GM21529 (cell line): Measurements from ENCODE around the gene CALM1.
"Not testable (repeated sequence)": the region's sequence is repeated elsewhere in the genome, so short reads cannot be mapped to it uniquely, and the experiment has no call there.

Source experiments
- ATAC-seq: cut with Tn5 transposase; IDR thresholded peaks from one replicate; pipeline ENCODE4 v1.9.1; 2021; ENCODE audit not compliant: unreplicated experiment

Gene CALM1

DNA sequence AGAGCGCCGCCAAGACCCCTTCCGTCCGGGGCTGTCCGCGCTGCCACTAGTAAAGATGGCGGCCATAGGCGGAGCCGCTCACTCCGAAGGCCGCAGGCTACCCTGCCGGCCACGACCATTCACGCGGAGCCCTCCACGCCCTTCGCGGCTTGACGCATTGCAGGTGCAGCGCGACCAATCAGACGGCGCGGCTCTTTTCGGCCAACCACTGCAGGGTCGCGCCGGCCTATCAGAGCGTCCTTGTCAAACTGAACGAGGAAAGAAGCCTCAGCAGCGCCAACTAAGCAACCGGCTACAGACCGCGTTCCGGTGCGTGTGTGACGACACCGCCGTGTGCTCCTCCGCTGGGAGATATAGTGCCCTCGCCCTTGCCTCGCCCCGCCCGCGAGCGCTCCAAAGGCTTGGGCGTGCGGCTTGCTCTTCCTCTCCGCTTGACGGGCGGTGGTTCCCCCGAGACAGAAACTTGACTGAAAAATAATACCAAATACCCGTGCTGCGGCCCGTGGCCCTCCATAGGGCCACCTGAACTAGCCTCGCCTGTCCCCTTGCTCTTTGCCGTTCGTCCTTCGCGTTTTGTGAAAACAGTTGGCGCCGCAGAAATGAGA is 13.6 kb upstream of the CALM1 start:
- ATAC-seq, result peak; percentile 94

DNA sequence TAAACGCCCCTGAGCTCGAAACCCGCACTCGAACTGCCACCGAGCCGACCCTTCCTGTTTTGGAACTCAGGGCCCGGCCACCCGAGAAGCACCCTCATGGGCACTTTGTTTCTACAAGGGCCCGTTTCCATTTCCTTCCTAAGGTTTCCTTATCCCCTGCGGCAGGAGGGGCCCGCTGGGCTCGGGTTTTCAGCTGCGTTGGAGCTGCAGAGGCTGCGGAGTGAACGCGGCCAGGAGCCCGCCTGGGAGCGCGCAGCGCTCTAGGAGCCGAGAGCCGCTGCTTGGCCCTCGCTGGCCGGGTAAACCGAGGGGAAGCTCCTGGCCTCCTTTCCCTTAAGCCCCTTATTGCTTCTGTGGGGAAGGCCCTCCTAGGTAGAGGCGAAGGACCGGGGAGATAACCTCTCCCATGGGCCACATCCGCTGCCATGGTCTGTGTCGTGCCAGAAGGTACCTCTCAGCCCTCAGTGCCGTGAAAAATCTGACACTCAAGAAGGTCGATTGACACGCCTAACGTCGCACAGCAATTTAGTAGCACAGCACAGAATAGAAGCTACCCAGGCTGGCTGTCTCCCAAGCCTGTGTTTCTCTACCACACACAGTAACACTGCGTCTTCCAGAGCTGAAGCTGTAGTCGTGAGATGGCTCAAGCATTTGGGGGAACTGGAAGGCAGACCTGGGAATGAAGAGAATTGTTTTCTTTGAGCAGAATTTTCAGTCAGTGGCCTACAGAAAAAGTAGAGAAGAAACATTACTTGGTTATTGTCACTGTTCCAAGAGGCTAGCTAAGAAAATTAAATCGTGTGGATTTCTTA is 12.9 kb upstream of the CALM1 start:
- peak; percentile 8 for ATAC-seq

DNA sequence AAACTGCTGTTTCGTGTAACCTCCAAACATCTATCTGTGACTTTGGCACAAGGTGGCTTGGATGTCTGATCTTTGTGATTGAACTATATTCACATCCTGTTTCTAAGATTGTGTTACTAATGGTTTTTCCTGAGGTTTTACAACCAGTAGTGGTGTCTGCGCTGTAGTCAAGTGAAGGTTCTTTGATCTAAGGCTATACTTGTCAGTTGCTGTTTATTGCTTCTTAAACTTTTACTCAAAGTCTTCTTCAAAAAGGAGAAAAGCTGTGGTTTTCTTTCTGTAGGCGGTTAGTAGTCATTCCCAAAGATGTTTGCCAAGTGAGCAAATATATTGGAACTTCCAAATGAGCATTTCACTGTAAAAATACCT is 12.3 kb upstream of the CALM1 start:
- ATAC-seq, result no peak

DNA sequence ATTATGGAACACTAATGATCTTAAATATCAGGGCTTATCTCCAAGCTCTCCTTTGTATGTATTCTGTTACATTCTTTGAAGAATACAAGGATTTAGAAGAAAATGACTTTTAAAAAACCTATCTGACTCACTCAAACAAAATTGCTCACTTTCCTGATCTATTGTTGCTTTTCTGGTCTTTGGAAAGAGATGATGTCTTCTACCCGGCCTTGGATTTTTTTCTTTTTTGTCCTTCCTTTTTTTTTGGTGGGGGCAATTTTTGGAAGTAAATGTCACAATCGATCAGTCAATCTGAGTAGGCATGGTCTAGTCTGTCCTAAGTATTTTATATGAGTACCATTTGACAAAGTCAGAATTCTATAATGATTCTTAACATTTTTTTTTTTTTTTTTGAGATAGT is 10.5 kb upstream of the CALM1 start:
- no peak for ATAC-seq

DNA sequence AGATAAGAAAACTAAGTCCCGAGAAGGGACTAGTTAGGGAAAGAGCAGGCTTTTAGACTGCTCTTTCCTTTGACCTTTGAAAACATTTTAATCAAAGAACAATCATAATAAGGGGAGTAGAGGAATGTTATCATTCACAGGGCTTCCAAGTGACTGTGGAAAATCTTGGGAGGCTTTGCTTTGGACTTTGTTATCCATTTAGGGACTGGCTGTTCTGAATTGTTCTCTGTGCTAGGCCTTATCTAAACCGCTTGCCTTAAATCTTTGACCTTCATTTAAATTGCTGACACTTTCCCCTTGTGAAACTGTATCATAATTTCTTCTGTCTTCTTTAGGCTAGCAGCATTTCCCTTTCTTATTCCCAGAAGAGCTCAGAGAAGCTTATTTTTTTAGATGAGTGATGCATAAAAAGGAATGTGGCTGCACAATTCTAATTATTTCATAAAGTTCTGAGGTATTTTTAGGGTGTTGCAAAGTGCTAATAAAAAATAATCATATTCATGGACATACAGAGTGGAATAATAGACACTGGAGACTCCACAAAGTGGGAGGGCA is 9.5 kb upstream of the CALM1 start:
- ATAC-seq, result no peak

DNA sequence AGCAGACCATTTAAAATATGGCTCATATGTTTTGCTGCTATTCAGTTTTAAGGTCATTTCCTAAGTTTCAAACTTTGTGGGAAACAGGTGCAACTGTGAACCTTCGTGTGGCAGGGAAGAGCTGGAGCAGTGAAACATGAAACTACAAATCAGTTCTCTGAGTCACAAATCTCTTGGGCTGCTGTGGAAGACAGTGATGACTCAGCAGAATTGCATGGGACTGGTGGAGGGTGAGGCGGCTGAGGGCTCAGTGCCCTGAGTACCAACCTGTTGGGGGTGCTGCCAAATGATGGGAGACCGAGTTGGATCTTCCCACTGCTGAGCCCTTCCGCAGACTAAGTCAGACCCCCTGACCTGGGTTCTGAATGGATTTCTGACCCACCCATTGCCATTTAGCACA is 8.4 kb upstream of the CALM1 start:
- ATAC-seq, result no peak

DNA sequence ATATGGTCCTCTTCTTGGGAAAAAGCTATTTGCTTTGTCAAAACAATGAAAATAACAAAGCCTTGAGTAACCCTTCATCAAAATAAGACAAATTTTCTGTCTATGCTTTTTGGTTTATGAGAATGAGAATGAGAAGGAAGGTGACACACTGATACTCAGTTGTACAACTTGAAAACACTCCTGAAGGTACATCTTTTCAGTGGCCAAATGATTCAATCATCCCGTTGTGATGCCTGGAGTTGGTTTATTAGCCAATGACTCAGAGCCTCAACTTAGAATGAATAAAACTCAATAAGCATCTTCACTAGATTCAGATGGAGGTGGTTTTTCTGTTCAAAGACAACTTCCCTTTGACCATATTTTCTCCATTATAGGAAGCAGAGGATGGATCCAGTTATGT is 7.8 kb upstream of the CALM1 start:
- ATAC-seq, result no peak

DNA sequence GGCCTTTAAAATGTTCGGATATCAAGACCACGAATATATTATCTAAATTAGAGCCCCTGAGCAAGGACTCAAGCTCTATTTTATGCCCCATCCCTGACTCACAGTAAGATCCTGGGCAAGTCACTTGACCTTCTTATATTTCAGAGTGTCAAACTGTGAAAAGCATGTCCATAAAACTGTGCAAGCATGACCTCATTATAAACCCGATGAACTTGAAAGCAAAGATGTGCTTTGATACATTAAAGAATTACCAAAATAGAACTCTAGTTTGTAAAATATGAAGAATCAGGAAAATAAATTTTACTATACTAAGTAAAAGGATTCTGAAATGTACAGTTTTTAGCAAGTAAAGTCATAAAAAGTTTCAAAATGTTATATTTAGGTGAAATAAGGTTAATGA is 2.9 kb upstream of the CALM1 start:
- ATAC-seq, result no peak

DNA sequence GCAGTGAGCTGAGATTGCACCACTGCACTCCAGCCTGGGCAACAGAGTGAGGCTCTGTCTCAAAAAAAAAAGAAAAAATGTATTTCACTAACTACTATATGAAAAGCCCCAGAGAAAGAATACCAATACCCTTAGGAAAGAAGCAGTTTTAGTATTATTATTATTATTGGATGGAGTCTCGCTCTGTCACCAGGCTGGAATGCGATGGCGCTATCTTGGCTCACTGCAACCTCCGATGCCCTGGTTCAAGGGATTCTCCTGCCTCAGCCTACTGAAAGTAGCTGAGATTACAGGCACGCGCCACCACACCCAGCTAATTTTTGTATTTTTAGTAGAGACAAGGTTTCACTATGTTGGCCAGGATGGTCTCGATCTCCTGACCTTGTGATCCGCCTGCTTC is 2.0 kb upstream of the CALM1 start:
- ATAC-seq, result not testable (repeated sequence)

DNA sequence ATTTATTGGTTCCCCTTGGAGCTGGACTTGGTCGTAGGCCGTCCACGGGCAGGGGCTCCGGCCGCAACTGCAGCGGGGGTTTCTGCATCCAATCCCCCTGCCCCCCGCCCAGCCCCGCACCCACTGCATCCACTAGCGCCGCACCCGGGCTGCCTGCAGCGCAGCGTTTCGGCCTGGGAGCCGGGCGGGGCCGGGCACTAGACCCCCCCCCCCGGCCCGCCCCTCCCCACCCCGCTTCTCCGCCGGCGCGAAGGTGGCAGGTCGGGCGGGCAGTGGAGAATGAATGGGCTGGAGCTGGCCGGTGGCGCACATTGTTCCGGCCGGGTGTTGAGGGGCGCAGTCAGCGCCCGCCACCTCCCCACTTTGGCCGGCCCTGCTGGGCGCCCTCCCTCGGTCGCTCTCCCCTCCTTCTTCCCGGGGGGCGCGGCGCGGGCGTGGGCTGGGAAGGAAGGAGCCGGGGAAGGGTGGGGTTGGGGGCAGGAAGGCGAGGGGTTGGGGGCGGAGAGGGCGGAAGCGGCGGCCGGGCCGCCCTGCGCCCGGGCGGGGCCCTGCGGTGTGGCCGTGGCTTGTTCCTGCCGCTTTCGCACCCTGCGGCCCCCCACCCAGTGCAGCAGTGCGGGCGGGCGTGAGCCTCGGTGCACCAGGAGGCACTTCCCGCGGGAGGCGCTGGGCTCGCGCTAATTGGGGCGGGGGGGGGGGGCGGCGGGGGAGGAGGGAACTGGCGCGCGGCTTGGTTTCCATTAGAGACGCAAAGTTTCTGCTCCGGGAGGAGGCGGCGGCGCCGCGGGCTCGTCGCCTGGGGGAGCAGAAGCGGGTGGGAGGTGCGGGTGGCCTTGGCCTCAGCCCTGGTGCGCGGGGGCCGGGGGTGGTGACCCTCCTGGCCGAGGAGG is 841 bp downstream of the CALM1 start:
- ATAC-seq, result peak; percentile 29

DNA sequence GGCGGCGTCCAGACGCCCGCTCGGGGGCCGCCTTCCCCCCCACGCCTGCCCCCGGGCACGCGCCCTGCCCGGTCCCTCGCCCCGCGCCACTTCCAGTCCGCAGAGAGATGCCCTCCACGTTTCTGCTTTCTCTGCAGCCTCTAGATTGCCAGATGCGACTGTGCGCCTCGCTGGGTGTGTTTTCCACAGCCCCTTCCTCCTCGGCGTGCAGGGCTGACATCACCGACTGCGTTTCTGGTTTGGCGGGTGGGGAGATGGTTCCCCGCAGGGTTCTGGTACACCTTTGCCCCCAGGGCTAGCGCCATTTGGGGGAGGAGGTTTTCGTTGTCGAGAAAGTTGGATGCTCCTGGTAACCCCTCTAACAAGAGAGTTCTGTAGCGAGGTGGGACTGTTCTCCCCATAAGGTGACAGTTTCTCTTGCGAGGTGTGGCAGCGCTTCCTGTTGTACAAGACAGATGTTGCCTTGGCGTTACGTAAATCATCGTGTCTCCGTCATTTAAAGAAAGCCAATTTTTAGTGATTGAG is 1.5 kb downstream of the CALM1 start:
- ATAC-seq, result peak; percentile 17

DNA sequence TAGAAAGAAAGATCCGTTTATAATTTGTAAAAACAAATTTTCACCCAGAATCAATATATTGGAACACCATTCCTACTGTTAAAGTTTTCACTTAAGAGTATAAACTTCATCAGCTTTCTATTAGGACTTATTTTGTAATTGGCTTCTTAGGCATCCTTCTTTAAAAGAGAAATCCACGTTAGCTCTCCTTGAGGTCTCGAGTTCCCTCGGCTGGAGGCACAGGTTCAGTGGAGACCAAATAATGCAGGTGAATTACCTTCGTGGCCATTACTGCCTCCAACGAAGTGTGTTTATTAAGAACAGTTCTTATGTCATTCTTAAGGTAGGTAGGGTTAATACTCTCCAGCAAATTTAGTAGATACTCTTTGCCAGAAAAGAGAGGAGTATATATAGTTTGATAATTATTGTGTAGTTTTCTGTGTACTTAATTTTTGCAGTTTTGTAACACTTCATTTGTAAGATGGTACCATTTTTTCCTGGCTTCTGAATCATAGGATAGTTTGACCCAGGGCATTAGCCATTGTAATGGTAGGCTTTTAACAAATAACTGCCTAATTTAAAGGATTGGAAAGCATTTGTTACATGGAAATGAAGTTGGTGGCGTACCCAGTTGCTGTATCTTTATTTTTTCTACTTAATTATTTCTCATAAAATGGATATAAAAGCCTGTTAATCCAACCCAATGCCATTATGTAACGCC is 2.2 kb downstream of the CALM1 start:
- no peak for ATAC-seq

DNA sequence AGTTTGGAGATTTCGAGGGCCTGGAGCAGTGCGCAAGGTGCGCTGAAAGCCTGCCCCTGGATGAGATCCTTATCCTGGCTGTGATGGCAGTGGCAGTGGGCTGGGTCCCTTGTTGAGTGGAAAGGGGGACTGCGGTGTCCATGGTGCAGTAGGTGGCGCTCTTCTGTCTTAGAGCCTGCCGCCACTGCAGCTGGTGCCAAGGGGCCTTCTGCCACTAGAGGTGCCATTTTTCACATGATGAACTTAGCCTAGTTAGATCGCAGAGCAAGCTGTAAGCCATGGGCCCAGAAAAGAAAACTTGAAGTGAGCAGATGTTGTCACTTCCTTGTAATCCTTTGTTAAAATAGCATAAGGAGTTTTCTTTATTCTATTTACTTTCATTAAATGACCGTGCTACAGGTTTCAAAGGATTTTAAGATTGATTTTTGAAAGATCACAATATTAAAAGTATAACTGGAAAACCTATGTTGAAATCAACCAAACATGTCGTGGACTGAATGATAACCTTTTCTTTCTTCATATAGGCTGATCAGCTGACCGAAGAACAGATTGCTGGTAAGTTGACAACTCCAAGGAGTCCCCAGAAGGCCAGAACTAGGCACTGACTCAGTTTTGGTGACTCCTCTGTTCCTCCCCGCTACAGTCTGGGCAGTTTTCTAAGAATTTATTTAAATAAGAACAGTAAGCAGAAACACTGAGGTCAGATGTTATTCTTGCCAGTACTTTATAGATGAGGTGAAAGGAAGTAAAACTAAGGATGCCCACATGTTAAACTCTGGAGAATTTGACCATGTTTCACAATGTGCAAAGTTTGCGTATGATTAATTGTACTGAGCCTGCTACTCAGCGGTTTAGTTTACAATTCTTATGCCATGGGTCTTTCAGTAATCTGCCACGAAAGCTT is 3.0 kb downstream of the CALM1 start:
- peak; percentile 54 for ATAC-seq

DNA sequence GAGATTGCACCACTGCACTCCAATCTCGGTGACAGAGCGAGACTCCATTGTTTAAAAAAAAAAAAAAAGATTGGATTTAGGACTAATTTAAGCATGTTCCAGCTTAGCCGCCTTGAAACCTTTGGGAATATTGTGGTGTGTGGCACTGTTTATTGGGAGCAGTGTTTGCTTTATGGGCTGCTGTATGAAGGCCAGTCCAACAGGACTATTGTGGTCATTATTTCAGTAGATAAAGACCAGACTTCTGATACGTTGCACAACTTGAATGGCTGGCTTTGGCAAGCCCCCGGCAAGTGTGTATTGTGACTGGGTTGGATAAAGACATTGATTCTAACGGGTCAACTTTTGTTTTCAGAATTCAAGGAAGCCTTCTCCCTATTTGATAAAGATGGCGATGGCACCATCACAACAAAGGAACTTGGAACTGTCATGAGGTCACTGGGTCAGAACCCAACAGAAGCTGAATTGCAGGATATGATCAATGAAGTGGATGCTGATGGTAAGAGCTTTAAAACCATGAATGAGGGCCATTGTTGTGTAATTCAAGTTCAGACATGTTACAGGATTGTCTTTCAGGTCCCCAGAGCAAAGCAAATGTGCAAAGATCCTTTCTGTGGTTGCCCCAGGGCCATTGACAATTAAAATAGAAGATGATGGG is 4.2 kb downstream of the CALM1 start:
- ATAC-seq, result no peak

DNA sequence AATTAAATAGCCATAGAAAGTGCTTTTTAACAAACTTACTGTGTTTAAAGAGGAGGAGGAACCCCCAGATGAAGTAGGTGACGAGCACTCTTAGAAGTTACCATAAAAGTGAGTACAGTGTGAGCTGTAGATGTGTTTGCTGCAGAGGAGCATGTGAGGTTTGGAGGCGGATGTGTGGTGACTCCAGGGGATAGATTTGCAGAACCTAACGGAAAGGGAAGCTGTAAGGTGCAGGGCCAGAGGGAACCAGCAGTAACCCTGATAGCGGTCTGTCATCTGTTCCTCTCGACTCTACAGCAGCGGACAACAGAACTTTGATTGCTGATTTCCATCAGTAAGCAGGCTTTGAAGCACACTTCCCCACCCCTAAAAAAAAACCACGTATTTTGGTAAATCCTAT is 5.2 kb downstream of the CALM1 start:
- ATAC-seq, result no peak

DNA sequence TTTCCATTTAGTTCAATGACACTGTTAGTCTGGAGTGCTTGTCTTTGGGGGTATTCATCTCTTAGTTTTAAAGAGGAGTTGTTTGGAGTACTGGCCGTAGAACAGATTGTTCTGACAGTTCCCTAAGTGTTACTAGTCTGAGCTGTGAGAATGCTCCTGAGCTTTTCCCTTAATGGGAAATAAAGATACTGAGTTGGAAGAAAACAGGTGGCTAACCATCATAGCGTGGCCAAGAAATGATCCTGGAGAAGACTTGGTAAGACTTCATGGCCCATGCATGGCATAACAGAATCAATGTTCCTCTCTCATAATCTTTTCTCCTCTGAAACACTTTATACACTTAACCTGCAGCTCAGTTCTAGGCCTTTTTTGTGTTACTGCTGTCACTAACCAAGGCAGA is 6.2 kb downstream of the CALM1 start:
- ATAC-seq, result no peak

DNA sequence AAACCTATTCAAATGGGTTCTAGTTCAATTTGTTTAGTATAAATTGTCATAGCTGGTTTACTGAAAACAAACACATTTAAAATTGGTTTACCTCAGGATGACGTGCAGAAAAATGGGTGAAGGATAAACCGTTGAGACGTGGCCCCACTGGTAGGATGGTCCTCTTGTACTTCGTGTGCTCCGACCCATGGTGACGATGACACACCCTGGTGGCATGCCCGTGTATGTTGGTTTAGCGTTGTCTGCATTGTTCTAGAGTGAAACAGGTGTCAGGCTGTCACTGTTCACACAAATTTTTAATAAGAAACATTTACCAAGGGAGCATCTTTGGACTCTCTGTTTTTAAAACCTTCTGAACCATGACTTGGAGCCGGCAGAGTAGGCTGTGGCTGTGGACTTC is 8.3 kb downstream of the CALM1 start:
- ATAC-seq, result no peak

DNA sequence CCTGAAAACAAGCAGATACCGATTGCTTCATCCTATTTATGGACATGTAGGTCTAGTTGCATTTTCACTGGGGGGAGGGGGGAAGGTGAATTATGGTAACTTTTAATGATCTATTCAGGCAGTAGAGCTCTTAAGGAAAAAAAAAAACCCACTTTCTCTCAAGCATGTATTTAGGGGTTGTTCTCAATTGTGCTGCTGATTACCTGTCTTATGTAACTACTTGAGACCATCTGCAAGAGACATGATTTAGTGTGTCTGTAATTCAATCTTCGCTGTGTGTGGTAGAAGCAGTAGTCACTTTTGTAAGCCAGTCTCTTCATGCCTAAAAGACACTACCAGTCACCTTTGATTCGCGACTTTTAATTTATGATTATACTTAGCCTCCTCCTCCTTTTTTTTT is 8.9 kb downstream of the CALM1 start:
- ATAC-seq, result no peak

DNA sequence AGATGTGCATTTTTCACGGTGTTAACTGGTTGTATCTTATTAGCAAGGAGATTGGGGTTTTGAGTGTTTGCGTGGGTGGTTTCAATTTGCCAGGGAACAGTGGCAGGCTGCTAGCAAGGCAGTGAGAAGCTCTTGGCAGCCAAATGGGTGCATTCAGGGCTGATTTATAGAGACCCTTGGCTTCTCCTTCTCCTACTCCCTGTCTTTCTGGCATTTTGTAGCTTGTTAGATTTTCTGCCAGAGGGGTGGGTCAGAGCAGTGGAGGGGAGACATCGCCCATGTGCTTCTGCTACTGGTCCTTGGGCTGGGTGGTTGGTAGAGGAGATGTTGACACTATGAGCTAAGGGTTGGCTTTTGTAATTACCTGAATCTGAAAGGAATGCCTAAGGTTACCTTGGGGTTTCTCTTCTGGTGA is 9.6 kb downstream of the CALM1 start:
- ATAC-seq, result no peak
